Frontal cortex (tissue), 4 donors: ENCODE data around the gene RMDN3. TPM values are rescaled to one million over a fixed set of nuclear protein-coding genes. Genes with fewer than 3 reads are reported as not detected.
A peak's percentile ranks its signal among the peaks of the same experiment; 100 is the strongest.

Source experiments
- DNase-seq, 2 donors: peaks; one replicate each; pipeline ENCODE4 v3.0.0; 2012; ENCODE audit warnings: low spot score in 2 of 2
- FAIRE-seq: peaks from 2 replicates; lab custom pipeline; 2012; peaks lifted over from hg19 to GRCh38; lab: Jason Lieb, UNC
- small RNA-seq: library from RNA; depleted of rRNA; stranded (forward); fragments of <200 nt; gene quantifications from one replicate; pipeline ENCODE3, GENCODE V24; 2014
- total RNA-seq: library from RNA; depleted of rRNA; stranded (reverse); fragments of >200 nt; gene quantifications from one replicate; pipeline ENCODE4 v1.2.3, GENCODE V29; 2014
- donor health status: control.
- donor health status: control.
- donor health status: control.

Gene RMDN3
- total RNA-seq, 1 donor from 2014 or later, result 15.9 TPM

DNA sequence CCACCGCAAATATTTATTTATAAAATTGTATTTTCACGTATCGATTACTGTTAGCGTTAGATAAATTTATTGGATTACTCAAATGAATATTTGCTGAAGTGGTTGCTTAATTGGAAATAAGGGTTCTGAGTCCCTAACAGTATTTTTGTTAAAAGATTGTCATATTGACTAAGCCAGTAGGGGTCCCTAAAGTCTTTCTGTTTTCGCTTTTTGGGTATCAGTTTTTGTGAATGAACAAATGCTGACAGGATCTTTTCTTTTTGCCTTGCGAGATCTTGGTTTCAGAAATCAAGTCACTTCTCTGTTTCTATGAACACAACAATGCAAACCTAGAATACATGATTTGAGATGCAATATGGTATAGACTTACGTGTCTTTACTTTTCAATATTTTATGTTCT is 53.0 kb downstream of the RMDN3 start:
- FAIRE-seq (no peak), DNase-seq (peak in 1 of 2 donors; percentile 13)

DNA sequence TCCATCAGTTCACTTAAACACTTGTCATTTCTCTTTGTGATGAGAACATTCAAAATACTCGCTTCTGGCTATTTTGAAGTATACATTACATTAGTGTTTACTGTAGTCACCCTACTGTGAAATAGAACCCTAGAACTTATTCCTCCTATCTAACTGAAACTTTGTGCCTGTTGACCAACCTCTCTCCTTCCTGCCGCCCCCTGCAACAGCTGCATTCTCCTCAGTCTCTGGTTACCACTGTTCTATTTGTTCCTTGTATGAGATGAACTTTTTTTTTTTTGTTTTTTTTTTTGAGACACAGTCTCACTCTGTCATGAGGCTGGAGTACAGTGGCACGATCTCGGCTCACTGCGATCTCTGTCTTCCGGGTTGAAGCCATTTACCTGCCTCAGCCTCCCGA is 57.1 kb downstream of the RMDN3 start:
- no peak for FAIRE-seq
- no peak for DNase-seq

DNA sequence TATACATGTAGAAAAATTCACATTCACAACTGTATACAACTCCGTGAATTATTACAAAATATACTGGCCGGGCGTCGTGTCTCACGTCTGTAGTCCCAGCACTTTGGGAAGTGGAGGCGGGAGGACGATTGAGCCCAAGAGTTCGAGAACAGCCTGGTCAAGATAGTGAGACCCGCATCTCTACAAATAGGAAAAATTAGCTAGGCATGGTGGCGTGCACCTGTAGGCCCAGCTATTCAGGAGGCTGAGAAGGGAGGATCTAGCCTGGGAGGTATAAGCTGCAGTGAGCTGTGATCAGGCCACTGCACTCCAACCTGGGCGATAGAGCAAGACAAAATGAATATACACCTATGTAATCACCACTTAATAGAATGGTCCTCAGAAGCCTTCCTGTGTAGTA is 58.8 kb downstream of the RMDN3 start:
- no peak for DNase-seq
- no peak for FAIRE-seq

GRCh38 chr15:40695469-40695890 is 59.6 kb downstream of the RMDN3 start:
- FAIRE-seq (no peak), DNase-seq (no peak)

GRCh38 chr15:40694688-40695468 is 60.2 kb downstream of the RMDN3 start, which contains the start of gene RAD51:
Gene RAD51 (plus strand): TSS chr15:40695174. CDS start chr15:40698759, 3,585 bp downstream.
- FAIRE-seq (no peak), DNase-seq (peak; percentile 92 to 97)

- FAIRE-seq (no peak), DNase-seq (peak in 1 of 2 donors; percentile 41)
Observed at GRCh38 chr15:40693904-40694687, 61.0 kb downstream of the RMDN3 start.

DNA sequence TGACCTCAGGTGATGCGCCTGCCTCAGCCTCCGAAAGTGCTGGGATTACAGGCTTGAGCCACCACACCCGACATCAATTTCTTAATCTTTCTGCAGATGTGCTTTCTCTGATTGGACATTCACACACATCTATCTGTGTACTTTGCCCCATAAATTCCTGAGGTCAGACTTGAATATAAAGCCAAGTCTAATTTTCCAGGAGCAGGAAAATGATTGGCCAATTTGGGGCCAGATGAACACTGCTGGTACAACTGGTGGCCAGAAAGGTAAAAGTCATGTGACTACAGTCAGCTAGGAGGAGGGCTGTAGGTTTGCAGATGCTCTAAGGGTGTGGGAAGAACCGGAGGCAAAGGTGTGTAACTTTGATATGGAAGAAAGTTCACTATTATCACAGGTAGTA is 63.3 kb downstream of the RMDN3 start:
- DNase-seq (no peak), FAIRE-seq (no peak)

DNA sequence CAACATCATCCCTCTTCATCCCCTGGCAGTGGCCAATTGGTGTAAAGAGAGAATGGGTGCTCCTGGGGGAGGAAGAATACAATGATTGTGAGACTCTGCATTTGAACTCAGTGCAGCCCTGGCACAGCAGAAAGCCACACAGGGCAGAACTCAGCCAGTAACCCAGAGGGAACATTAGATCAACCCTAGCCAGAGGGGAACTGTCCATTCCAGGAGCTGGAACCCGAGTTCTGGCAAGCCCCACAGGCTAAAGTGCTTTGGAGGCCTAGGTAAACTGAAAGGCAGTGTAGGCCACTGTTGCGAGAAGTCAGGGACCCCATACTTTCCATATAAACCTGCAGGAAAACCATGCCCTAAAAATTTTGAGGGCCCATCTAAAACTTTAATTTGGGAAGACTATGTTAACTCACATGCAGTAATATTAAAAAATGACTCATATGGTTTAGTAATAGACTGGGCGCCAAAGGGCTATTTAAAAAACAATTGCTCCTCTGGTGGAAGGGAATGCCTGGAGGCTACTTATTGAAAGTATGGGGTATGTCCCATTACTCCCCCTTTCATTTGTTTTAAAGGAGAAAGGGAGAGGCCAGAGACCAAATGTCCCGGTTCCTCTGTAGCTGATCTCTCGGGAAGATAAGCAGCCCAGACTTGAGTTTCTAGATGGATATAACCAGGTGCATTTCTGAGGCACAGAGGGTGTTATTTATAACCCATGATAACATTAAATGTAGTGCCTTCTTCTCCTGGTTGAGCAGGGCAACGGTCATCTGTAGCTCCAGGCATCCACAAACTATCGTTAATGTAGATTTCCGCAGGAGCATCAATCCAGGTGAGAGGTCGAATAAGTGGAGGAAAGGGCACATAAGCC is 65.9 kb downstream of the RMDN3 start:
- DNase-seq (no peak), FAIRE-seq (no peak)

Small RNAs within 50 kb of the gene (small RNA-seq; reads per million reads assigned to genes)
- gene SUMO2P15, result not detected

Other genes with a start within 250 kb of the RMDN3 start
- gene CCDC32, start 190.2 kb downstream of the RMDN3 start, total RNA-seq, result 23.6 TPM
- 15.9 TPM for gene RPUSD2, start 186.0 kb downstream of the RMDN3 start, total RNA-seq
- 6.5 TPM for gene KNL1, start 161.0 kb downstream of the RMDN3 start, total RNA-seq
- 0.82 TPM for gene RAD51, start 60.1 kb downstream of the RMDN3 start, total RNA-seq
- 4.5 TPM for gene GCHFR, start 8.8 kb upstream of the RMDN3 start, total RNA-seq
- not detected for gene C15orf62, start 14.7 kb upstream of the RMDN3 start, total RNA-seq
- gene ZFYVE19, start 51.8 kb upstream of the RMDN3 start, total RNA-seq, result 18.8 TPM
- 15.5 TPM for gene DNAJC17, start 52.2 kb upstream of the RMDN3 start, total RNA-seq
- not detected for gene PPP1R14D, start 73.5 kb upstream of the RMDN3 start, total RNA-seq
- gene SPINT1, start 88.8 kb upstream of the RMDN3 start, total RNA-seq, result 1.6 TPM
- 9.4 TPM for gene RHOV, start 119.0 kb upstream of the RMDN3 start, total RNA-seq
- 29.8 TPM for gene VPS18, start 139.2 kb upstream of the RMDN3 start, total RNA-seq
- 4.1 TPM for gene DLL4, start 174.1 kb upstream of the RMDN3 start, total RNA-seq
- gene CHAC1, start 198.2 kb upstream of the RMDN3 start, total RNA-seq, result 2.9 TPM